ENCODE results near the gene IQCM. TPM values are rescaled to one million over a fixed set of nuclear protein-coding genes. Genes with fewer than 3 reads are reported as not detected.

IQCM gene
- polyA plus RNA-seq, 1 donor (not counting 4 experiments of a cell fraction or from before 2014, with no cell fraction given) = not detected

DNA sequence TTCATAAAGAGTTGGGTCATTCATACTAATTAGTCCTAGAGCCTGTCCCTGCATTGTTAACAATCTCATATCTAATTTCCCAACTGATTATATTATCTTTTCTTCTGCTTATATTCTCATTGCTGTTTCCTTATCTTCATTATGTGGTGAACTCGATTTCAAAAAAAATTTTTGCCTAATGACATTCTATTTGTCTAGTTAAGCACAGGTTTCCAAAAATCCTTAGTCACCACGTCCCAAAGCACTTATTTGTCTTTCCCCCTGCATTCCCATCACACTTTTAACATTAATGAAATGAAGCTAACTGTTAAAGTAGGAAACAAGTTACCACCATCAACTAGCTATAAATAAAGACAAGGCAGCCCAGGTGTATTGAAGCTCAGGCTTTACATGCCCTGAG, 131.1 kb downstream of the IQCM start:
- Histone ChIP-seq H4K20me1 (ENCODE audit: control insufficient read depth, extremely low read depth, insufficient read depth, low read length) (no peaks in the 10 kb centered on the region), H3K4me2 (ENCODE audit: control insufficient read depth, extremely low read depth, insufficient read depth, low read depth, low read length) (no peak overlapping the region), H3K4me1 (ENCODE audit: control insufficient read depth, extremely low read depth, insufficient read depth, low read length) (no peaks in the 10 kb centered on the region), H3K4me3 (ENCODE audit: control insufficient read depth in 2 of 3, extremely low read depth in 1 of 3, insufficient read depth in 2 of 3, low read depth in 1 of 3, low read length in 3 of 3) (no peak overlapping the region), H2AFZ (ENCODE audit: control insufficient read depth, low read length) (no peak overlapping the region), H3K27ac (ENCODE audit: control insufficient read depth, insufficient read depth, low read length) (no peak overlapping the region), H3K36me3 (ENCODE audit: control insufficient read depth in 2 of 2, extremely low read depth in 1 of 2, insufficient read depth in 2 of 2, low read length in 2 of 2) (no peaks in the 10 kb centered on the region), H3K27me3 (ENCODE audit: control insufficient read depth, extremely low read depth, insufficient read depth, low read length) (no peaks in the 10 kb centered on the region), H3K9me3 (ENCODE audit: control insufficient read depth, low read depth, low read length) (no peaks in the 10 kb centered on the region), H3K79me2 (ENCODE audit: control insufficient read depth, insufficient read depth, low read length) (no peaks in the 10 kb centered on the region), H3K9me1 (ENCODE audit: control insufficient read depth, extremely low read depth, insufficient read depth, low read length) (no peaks in the 10 kb centered on the region), H3K9ac (ENCODE audit: control insufficient read depth, extremely low read depth, insufficient read depth, low read length) (no peak overlapping the region)
- TF ChIP-seq, protein P1, sequence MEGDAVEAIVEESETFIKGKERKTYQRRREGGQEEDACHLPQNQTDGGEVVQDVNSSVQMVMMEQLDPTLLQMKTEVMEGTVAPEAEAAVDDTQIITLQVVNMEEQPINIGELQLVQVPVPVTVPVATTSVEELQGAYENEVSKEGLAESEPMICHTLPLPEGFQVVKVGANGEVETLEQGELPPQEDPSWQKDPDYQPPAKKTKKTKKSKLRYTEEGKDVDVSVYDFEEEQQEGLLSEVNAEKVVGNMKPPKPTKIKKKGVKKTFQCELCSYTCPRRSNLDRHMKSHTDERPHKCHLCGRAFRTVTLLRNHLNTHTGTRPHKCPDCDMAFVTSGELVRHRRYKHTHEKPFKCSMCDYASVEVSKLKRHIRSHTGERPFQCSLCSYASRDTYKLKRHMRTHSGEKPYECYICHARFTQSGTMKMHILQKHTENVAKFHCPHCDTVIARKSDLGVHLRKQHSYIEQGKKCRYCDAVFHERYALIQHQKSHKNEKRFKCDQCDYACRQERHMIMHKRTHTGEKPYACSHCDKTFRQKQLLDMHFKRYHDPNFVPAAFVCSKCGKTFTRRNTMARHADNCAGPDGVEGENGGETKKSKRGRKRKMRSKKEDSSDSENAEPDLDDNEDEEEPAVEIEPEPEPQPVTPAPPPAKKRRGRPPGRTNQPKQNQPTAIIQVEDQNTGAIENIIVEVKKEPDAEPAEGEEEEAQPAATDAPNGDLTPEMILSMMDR (optimal IDR thresholded peaks at IDR 0.05 in 1 of 3, IDR thresholded peaks at IDR 0.05 in 1 of 3, conservative IDR thresholded peaks at IDR 0.05 in 1 of 3; ENCODE audit: extremely low read depth in 1 of 3, insufficient read depth in 2 of 3, low read length in 3 of 3) = no peak
- TF ChIP-seq EZH2 (IDR thresholded peaks at IDR 0.05; ENCODE audit: low read length) = no peak
- DNase-seq (ENCODE audit: low read depth, low spot score) (no peak), FAIRE-seq (no peak)
- dilution Hi-C loops (cut with MboI; ENCODE audit: extremely low pct_ligation_motif_present, low sequenced_read_pairs) = no loop called here

DNA sequence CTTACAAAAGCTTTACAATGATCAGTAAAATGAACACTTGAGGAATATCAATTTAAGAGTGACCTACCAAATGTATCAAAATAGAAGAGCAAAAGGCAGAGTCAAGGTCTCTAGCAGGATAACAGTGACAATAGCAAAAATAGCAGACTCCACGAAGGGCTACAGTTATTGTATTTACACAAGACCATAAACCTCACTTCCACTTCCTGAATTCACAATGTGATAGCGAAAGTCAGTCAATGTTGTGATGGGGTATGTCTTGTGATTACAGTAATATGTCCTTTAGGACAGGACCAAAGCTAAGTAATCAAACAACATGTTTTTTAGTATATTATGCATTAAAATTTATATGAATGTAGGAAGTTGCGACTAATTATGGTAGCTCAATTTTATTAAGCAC, 139.6 kb downstream of the IQCM start:
- Histone ChIP-seq H3K79me2 (ENCODE audit: control insufficient read depth, insufficient read depth, low read length) (no peaks in the 10 kb centered on the region), H3K4me2 (ENCODE audit: control insufficient read depth, extremely low read depth, insufficient read depth, low read depth, low read length) (no peak overlapping the region), H2AFZ (ENCODE audit: control insufficient read depth, low read length) (no peak overlapping the region), H3K9ac (ENCODE audit: control insufficient read depth, extremely low read depth, insufficient read depth, low read length) (no peak overlapping the region), H3K9me3 (ENCODE audit: control insufficient read depth, low read depth, low read length) (no peaks in the 10 kb centered on the region), H3K4me1 (ENCODE audit: control insufficient read depth, extremely low read depth, insufficient read depth, low read length) (no peaks in the 10 kb centered on the region), H3K4me3 (ENCODE audit: control insufficient read depth in 2 of 3, extremely low read depth in 1 of 3, insufficient read depth in 2 of 3, low read depth in 1 of 3, low read length in 3 of 3) (no peak overlapping the region), H3K27me3 (ENCODE audit: control insufficient read depth, extremely low read depth, insufficient read depth, low read length) (no peaks in the 10 kb centered on the region), H3K36me3 (ENCODE audit: control insufficient read depth in 2 of 2, extremely low read depth in 1 of 2, insufficient read depth in 2 of 2, low read length in 2 of 2) (no peaks in the 10 kb centered on the region), H4K20me1 (ENCODE audit: control insufficient read depth, extremely low read depth, insufficient read depth, low read length) (no peaks in the 10 kb centered on the region), H3K27ac (ENCODE audit: control insufficient read depth, insufficient read depth, low read length) (no peak overlapping the region), H3K9me1 (ENCODE audit: control insufficient read depth, extremely low read depth, insufficient read depth, low read length) (no peaks in the 10 kb centered on the region)
- no peak for DNase-seq (ENCODE audit: low read depth, low spot score)
- dilution Hi-C loops (cut with MboI; ENCODE audit: extremely low pct_ligation_motif_present, low sequenced_read_pairs) = no loop called here
- TF ChIP-seq EZH2 (IDR thresholded peaks at IDR 0.05; ENCODE audit: low read length) = no peak
- TF ChIP-seq, protein P1 (optimal IDR thresholded peaks at IDR 0.05 in 1 of 3, IDR thresholded peaks at IDR 0.05 in 1 of 3, conservative IDR thresholded peaks at IDR 0.05 in 1 of 3; ENCODE audit: extremely low read depth in 1 of 3, insufficient read depth in 2 of 3, low read length in 3 of 3) = no peak
- no peak for FAIRE-seq
